IPS-NIHi7 (cell line): Measurements from ENCODE around the gene ERCC6.
A peak's percentile ranks its signal among the peaks of the same experiment; 100 is the strongest.

ENCODE experiments used
- DNase-seq: peaks from one replicate; pipeline ENCODE4 v3.0.0; 2012; ENCODE audit warnings: mixed read lengths; ENCODE audit errors: extremely low spot score

ERCC6 gene

DNA sequence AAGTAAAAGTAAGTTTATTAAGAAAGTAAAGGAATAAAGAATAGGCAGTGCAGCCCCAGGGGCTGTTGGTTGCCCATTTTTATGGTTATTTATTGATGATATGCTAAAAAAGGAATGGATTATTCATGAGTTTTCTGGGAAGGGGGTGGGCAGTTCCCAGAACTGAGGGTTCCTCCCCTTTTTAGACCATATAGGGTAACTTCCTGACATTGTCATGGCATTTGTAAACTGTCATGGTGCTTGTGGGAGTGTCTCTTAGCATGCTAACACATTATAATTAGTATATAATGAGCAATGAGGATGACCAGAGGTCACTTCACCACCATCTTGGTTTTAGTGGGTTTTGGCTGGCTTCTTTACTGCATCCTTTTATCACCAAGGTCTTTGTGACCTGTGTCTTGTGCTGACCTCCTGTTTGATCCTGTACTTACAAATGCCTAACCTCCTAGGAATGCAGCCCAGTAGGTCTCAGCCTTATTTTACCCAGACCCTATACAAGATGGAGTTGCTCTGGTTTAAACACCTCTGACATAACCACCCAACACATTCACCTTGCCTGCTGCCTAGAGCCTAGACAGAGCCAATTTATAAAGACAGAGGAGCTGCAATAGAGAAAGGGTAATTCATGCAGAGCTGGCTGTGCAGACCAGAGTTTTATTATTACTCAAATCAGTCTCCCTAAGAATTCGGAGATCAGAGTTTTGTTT, 10.9 kb upstream of the ERCC6 start:
- DNase-seq, result no peak

DNA sequence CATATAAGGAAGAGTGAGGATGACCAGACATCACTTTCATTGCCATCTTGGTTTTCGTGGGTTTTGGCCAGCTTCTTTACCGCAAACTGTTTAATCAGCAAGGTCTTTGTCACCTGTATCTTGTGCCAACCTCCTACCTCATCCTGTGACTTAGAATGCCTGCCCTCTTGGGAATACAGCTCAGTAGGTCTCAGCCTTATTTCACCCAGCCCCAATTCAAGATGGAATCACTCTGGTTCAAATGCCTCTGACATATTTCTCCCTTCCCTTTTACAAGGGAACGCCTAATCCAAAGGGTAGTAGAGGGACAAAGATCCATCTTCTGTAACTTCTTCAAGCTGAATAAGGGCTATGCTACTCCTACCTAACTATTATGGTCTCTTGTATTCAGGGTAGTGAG, 4.7 kb upstream of the ERCC6 start:
- DNase-seq, result no peak

DNA sequence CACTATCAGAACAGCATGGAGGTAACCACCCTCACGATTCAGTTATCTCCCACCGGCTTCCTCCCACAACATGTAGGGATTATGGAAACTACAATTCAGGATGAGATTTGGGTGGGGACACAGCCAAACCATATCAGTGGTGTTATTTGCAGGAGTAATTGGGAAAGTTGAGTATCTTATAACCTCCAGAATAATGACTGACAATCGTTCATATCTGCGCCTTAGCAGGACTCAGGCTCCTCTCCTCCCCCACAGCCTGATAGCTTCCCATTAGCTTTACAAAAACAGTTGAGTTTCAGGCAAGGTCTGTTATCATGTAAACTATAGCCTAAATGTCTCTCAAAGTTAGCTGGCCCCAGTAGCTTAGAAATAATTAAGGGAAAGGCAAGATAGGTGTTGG, 3.4 kb upstream of the ERCC6 start:
- DNase-seq, result no peak

DNA sequence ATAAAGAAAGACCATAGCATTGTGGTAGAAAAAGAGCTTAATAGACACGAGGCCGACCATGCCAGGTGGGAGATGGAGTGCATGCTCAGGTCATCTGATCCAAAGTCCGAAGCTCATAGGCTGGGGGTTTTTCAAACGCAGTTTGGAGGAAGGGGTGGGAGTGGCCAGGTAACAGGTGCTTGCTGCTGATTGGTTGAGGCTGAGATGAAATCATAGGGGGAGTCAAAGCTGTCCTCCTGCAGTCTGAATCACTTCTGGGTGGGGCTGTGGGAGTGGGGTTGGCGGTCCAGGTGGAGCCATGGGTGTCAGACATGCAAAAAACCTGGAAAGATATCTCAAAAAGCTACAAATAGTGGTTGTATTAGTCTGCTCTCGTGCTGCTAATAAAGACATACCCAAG, 2.8 kb upstream of the ERCC6 start:
- no peak for DNase-seq

DNA sequence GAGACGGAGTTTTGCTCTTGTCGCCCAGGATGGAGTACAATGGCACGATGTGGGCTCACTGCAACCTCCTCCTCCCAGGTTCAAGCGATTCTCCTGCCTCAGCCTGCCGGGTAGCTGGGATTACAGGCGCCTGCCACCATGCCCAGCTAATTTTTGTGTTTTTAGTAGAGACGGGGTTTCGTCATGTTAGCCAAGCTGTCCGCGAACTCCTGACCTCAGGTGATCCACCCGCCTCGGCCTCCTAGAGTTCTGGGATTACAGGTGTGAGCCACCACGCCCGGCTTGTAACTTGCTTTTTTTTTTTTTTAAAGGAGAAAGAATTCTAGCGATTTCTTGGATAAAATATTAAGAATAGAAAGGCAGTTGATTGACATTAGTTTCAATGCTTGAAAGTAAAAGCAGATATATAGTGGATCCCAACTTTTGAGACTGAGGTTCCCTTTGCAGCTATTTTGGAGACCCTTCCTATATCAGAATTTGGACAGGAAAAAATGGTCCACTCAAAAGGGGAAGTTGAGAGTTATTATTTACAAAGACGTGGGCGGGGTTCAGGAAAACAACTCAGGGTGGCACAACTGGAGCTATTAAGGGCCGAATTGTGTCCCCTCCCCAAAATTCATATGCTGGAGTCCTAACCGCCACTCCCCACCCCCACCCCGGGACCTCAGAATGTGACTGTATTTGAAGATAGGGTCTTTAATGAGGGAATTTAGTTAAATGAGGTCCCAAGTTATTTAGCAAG, 1.3 kb upstream of the ERCC6 start:
- no peak for DNase-seq

DNA sequence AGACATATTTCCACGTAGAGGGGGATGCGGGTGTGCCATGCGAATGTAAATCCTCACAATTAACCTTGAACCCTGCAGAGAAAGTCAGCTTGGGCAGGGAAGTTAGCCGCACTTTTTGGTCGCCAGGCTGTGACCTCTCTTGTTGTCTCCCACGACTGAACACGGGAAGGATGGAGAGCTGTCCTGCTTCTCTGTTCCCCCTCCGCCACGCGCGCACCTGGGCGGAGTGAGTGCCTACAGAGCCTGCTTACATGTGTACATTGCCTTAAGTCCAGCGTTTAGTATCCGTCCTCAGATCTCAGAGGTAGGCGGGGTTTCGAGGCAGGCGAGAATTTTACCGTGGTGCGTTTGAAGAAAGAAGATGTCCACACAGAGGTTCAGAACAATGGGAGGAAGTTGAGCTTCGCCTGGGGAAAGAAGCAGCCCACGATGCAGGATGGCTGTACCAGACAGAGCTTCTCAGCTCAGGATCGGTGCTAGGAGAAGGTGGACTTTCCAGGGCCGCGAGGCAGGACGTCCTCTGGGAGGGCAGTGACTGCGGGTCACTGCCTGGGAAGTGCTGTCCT, 482 bp upstream of the ERCC6 start:
- peak; percentile 31 for DNase-seq

DNA sequence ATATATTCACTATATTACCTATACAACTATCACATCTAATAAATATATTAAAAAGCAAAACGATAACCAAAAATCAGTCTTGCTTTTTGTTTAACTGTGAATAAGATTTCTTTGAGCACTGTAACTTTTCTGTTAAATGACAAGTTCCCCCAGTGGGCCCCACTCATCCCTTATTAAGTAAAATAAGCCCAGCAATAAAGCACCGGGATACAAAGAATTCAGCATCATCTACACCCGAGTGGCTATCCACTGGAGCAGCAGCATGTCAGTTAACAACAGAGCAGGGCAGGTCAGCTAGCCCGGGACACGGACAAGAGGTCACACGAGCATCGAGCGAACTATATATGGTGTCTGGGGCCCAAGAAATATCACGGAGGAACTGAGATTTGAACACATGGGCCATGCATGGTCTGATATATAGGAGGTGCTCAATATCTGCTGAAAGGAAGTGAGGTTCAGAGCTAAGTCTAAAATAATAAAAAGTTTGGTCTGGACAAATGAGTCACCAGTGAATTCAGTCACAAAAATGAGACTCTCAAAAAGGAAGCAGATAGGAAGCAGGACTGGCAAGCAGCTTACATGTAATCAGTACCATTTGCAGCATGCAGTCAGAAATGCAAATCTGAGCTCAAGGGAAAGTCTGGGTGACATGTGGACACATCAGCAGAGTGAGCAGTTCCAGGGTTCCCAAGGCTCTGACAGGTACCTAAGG, 4.1 kb downstream of the ERCC6 start:
- no peak for DNase-seq

DNA sequence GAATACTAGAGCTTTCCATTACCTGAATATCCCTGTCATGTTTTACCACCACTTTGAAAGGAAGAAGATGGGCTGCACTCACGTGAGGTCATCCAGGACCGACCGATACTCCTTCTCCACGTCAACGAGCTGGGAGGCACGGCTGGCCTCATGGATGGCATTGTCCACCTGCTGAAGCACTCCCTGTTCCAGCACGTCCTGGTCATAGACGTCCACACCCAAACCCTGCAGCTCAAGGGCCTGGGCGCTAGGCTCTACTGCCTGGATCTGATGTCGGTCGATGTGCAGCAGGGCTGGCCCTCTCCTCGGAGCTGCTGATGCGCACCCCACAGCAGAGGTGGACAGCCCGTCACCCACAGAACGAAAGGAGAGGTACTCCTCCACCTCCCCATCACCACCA, 6.5 kb downstream of the ERCC6 start:
- DNase-seq, result no peak

DNA sequence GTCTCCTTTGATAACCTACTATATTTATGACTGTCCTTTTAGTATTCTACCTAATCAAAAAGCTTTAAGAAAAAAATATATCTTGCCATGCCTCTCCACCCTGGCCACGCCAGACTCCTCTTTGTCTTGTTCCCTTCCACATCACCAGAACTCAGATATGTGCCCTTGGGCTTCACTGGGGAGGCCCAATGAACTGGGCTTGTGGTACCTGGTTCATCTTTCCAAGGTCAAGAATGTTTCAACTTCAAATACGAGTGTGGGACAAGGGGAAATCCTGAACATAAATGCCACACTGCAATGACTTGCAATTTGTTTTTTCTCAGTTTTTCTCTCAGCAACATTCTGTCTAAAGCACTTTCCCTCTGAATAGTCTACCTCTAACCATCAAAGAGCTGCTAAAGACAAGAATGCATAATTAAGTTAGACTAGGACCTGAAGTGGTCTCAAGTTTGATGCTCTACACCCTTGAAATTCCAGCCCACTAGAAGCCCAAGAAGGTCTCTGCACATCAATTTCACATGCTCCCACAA, 9.9 kb downstream of the ERCC6 start:
- DNase-seq, result no peak

DNA sequence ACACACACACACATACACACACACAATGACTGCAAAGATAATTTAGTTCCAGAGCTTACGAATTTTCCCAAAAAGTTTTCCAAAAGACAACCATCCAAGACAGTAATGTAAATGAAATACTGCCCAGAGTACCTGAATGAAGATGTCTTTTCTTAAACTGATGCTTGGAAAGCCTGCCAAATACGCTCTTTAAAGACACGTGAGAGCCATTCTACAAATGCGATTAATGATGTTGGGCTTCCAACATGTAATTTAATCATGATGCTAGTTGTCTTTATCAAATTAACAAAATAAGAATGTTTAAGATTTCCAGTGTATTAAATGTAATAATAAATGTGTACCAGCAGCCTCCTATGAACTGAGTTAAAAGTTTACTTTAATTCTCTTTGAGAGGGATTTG, 11.1 kb downstream of the ERCC6 start:
- no peak for DNase-seq

DNA sequence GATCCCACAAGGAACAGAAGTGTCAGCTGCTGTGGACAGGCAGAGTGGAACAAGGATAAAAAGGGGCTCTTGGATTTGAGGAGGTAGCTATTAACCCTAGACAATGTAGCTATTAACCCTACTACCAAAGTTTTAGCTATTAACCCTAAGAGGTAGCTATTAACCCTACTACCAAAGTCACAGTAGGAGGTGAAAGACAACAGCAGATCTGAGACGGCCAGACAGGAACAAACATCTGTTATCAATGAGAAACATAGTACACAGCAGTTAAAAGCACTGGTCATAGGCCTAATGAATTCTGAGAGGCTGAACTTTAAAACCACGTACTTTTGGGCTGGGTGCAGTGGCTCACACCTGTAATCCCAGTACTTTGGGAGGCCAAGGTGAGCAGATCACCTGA, 11.9 kb downstream of the ERCC6 start:
- DNase-seq, result no peak

DNA sequence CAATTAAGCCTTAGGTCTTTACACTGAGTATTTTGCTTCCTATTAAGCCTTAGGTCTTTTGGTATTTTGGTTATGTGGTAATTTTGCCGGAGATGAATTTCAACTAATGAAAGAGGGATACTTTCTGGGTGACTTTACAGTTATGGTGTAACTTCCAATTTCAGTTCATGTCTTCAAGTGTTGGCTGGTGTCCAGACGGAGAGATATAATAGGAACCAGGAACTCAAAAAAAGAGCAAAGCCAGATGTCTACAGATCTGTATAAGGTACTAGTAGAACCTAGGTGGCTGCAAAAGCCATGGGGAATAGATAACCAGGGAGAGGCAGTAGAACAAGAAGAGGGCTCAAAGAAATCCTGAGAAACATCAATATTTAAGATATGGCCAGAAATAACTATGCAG, 12.3 kb downstream of the ERCC6 start:
- no peak for DNase-seq

DNA sequence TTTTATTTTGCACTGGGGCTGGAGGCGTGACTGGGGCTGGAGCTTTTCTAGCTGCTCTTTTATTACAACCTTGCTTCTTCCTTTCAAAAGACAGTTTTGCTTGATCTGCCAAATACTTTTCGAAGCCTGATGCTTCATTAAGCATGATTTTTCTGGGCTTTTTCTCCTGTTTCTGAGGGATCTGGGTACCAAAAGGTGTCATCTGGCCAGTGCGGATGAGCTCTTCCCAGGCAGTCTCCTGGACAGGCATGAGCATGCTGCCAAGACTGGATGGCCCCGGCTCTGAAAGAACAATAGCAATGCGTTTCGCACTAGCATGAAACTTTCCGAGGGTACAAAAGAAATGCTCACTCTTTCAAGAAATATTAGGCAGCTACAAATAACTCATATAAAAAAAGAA, 14.4 kb downstream of the ERCC6 start:
- no peak for DNase-seq

DNA sequence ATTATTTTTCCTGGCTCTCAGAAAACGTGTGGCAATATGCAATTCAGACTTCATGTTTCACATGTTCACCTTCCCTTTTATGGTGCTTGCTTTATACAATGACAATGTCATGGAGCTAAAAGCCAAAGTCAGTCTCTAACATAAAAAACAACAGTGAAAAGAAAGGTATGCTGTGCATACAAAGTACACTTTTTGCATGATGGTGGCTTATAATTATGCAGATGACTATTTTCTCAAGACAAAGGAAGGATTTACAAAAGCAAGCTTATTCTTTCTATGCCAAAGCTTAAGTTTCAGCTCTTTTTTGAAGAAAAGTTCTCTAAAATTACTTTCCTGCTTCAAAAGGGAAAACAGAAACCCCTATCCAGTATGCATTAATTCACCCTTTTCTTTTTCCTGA, 15.6 kb downstream of the ERCC6 start:
- DNase-seq, result no peak

DNA sequence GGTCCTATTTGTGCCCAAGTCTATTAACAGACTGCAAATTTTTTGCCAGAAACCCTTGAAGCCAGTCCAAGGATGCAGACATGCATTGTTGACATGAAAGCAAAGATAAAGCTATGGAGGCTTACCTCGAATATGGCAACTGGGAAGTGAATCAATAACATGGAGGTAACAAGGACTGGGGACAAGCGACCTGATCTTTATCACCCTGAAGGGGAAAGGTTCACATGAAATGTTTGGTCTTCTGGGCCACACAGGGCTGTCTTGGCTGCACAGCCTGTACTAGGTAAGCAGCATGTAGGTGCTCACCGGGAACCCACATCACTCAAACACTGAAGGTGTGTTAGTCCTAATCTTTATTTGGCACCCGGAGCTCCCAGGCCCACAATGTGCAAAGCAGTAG, 17.9 kb downstream of the ERCC6 start:
- DNase-seq, result no peak

DNA sequence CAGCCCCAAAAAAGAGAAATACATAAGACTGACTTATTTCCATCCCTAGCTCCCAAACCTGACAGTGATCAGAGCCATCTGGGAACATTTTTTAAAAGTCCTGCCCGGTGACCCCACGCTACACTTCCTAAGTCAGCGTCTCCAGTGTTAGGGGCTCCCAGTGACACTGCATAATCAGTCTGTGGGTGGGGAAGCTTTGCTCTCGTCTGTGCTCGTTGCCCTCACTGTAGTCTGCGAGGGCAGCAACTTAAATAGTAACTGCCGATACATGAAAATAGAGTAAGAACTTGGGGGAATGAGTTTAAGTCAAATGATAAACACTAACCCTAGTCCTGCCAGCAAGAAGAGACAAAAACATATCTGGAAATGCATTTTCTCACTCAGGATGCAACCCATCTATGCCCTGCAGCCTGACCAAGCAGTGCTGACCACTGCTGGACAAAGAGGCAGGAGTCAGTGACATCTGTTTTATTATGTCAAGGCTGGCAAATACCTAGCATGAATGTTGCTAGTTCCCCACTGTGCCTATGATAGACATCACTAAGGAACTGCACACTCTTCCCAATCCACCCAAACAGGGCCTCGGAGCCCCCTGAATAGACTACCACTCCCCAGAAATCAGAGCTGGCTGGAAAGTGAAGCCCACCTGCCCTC, 18.7 kb downstream of the ERCC6 start:
- DNase-seq, result no peak

DNA sequence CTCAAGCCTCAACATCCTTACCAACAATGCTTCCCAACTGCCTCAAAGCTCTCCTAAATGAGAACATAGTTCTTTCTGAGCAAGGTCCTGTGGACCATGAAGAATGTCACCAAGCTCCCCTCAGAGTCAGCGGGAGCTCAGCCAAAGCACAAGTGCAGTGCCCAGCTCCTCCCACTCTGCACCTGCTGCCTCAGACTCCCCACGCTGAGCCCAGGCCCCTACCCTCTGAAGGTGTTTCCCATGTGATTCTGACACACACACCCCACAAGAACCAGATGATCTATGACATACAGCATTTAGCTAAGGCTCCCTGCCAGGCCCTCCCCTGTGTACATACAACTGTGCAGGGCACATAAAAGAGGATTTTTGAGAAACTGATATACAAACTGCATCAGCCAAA, 19.2 kb downstream of the ERCC6 start:
- DNase-seq, result no peak

DNA sequence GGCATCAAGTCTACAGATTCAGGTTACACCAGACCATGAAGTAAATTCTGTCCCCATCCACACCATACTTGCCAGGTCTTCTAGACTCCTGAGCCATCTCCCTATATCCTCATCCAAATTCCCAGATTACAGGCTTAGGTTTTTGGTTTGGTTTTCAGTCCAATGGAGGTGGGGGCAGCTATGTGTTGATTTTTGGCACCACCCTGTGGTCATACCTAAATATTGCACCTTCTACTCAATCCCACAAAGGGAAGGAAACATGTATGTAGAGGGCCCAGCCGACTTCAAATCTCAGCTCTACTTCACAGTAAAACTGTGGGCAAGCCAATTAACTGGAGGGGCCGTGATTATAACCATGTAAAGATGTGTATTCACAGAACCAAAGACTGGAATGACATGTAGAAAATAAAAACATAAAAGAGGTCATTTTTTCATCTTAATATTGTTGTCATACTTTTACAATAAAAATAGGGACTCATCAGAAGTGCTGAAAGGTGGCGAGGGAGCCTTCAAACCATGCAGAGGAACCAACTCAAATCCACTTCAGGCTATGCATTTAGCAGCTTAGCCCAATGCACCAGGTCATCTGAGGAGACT, 19.8 kb downstream of the ERCC6 start:
- peak; percentile 70 for DNase-seq

DNA sequence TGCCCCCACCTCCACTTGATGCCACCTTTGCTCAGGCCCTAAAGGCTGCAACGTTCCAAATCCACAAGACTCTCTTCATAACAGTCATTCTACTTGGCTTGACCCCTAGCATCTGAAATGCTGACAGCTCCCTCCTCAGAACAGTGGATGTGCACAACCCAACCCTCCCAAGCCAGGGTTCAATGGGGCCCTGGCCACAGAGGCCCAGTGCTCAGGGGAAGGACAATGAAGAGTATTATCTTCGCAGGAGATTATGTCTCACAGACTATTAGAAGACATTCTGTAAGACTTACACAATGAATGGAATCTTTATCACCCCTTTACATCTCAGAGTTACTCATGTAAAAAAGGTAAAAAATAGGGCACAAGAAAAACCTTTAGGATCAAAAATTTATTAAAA, 20.4 kb downstream of the ERCC6 start:
- DNase-seq, result no peak

DNA sequence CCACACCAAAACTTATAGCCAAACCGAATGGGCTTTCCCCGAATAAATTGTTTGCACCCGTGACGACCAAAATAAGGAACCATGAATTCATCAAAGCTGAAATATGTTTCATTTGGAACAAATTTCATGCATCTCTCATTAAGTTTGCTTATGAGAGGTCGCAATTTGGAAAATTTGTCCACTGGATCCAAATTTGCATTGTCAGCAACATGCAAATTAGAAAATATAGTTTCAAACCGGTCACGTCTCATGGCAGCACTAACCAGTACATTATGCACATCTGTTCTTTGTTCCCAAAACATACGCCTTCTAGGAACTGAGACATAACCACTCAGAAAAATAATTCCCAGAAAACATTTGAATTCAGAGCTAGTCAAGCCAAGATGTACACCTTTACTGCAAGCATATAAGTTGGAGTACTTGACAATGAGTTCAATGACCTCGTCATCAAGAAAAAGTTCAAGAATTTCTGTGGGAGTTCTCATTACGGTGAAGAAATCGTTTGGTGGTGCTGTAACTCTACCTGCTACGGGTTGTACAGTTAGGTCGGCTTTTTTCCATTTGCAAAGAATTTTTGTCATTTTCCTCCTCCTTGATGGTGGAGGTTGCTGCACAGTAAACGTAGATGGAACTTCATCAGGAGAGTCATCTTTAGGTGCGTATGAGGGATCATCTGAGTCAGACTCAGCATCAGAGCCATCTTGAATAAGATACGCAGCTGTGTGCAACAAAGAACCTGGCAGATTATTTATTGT, 22.5 kb downstream of the ERCC6 start:
- DNase-seq, result no peak
